ENCODE data around the gene IFT43. TPM values are rescaled to one million over a fixed set of nuclear protein-coding genes. Genes with fewer than 3 reads are reported as not detected.

IFT43 gene
- total RNA-seq, 1 experiment from 2014 or later: 17.5 TPM

DNA sequence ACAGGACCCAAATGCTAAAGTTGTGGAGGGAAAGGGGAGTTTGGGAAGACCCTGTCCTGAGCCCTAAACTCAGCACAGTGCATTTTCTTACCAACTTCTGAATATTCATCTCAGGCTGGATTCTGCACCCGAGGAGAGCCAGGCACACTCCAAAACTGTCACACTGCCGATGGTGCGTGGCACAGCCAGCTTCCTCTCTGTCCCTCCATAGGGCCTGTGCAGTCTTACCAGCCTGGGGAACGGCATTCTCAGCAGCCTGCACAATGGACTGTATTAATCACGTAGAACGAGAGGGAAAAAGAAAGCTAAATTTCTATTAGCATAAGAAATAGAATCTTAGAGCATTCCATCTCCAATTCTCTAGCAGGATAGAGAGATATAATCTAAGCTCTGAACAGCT is 94.9 kb downstream of the IFT43 start:
- Mint-ChIP-seq H3K27ac (no peak overlapping the region), H3K4me3 (no peak overlapping the region), H3K36me3 (no peaks in the 10 kb centered on the region), H3K27me3 (ENCODE audit: low read depth) (peaks cover 4% of the 10 kb centered on the region; the same call in 1 of the 2 replicates), H3K9me3 (no peaks in the 10 kb centered on the region), H3K4me1 (peaks cover 24% of the 10 kb centered on the region)
- ATAC-seq (no peak), DNase-seq (ENCODE audit: low spot score) (no peak)
- CTCF ChIA-PET: interaction anchor here (0.7 to 1.3 kb wide), 3 partner anchors 30 to 307 kb away, joined by 3 to 6 read pairs (median 3); no protein-coding TSS in a partner anchor
- POLR2A ChIA-PET: no interaction called here
- TF ChIP-seq TEAD4 (CRISPR knock-in tag; IDR thresholded peaks at IDR 0.05) (no peak), EMX1 (CRISPR knock-in tag; IDR thresholded peaks at IDR 0.05) (no peak), E2F4 (CRISPR knock-in tag; IDR thresholded peaks at IDR 0.05; ENCODE audit: borderline replicate concordance, low read depth) (no peak), KAT7 (CRISPR knock-in tag; IDR thresholded peaks at IDR 0.05; ENCODE audit: borderline replicate concordance) (no peak), ESRRA (CRISPR knock-in tag; IDR thresholded peaks at IDR 0.05; ENCODE audit: borderline replicate concordance) (no peak), ZNF138 (CRISPR knock-in tag; conservative IDR thresholded peaks at IDR 0.05) (no peak), NR2C2 (CRISPR knock-in tag; IDR thresholded peaks at IDR 0.05) (no peak), USF2 (CRISPR knock-in tag; IDR thresholded peaks at IDR 0.05) (no peak), ZNF423 (CRISPR knock-in tag; IDR thresholded peaks at IDR 0.05) (no peak), ZBTB21 (CRISPR knock-in tag; IDR thresholded peaks at IDR 0.05; ENCODE audit: borderline replicate concordance) (no peak), NFE2L1 (CRISPR knock-in tag; IDR thresholded peaks at IDR 0.05) (no peak), RELA (CRISPR knock-in tag; IDR thresholded peaks at IDR 0.05; ENCODE audit: borderline replicate concordance) (no peak), ZNF512 (CRISPR knock-in tag; IDR thresholded peaks at IDR 0.05; ENCODE audit: borderline replicate concordance) (no peak), NR3C1 (CRISPR knock-in tag; conservative IDR thresholded peaks at IDR 0.05; ENCODE audit: low read depth) (no peak), NR1H2 (CRISPR knock-in tag; IDR thresholded peaks at IDR 0.05) (no peak), HMGA2 (CRISPR knock-in tag; IDR thresholded peaks at IDR 0.05) (no peak)
- TF ChIP-seq, protein P1, sequence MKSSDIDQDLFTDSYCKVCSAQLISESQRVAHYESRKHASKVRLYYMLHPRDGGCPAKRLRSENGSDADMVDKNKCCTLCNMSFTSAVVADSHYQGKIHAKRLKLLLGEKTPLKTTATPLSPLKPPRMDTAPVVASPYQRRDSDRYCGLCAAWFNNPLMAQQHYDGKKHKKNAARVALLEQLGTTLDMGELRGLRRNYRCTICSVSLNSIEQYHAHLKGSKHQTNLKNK (CRISPR knock-in tag; IDR thresholded peaks at IDR 0.05): no peak
- TF ChIP-seq, protein P2, sequence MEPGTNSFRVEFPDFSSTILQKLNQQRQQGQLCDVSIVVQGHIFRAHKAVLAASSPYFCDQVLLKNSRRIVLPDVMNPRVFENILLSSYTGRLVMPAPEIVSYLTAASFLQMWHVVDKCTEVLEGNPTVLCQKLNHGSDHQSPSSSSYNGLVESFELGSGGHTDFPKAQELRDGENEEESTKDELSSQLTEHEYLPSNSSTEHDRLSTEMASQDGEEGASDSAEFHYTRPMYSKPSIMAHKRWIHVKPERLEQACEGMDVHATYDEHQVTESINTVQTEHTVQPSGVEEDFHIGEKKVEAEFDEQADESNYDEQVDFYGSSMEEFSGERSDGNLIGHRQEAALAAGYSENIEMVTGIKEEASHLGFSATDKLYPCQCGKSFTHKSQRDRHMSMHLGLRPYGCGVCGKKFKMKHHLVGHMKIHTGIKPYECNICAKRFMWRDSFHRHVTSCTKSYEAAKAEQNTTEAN (CRISPR knock-in tag; IDR thresholded peaks at IDR 0.05): no peak
- TF ChIP-seq, protein P3, sequence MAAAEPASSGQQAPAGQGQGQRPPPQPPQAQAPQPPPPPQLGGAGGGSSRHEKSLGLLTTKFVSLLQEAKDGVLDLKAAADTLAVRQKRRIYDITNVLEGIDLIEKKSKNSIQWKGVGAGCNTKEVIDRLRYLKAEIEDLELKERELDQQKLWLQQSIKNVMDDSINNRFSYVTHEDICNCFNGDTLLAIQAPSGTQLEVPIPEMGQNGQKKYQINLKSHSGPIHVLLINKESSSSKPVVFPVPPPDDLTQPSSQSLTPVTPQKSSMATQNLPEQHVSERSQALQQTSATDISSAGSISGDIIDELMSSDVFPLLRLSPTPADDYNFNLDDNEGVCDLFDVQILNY (CRISPR knock-in tag; IDR thresholded peaks at IDR 0.05): no peak

- ChIA-PET CTCF (interaction anchor here (1.3 kb wide), 1 partner anchor 31 kb away, joined by 6 read pairs; no protein-coding TSS in a partner anchor), POLR2A (no interaction called here)
- ATAC-seq (no peak), DNase-seq (ENCODE audit: low spot score) (no peak)
- TF ChIP-seq GRHL2 (CRISPR knock-in tag; IDR thresholded peaks at IDR 0.05; ENCODE audit: insufficient replicate concordance, severe bottlenecking) (no peak), CTCF (IDR thresholded peaks at IDR 0.05) (no peak), ESRRA (CRISPR knock-in tag; IDR thresholded peaks at IDR 0.05; ENCODE audit: borderline replicate concordance) (no peak), ZNF425 (CRISPR knock-in tag; conservative IDR thresholded peaks at IDR 0.05) (no peak)
- Mint-ChIP-seq H3K4me3 (no peak overlapping the region), H3K36me3 (no peaks in the 10 kb centered on the region), H3K4me1 (peaks cover 20% of the 10 kb centered on the region), H3K27ac (no peak overlapping the region), H3K9me3 (no peaks in the 10 kb centered on the region), H3K27me3 (ENCODE audit: low read depth) (peaks cover 4% of the 10 kb centered on the region; the same call in 1 of the 2 replicates)
These were observed 96.1 kb downstream of the IFT43 start for GRCh38 chr14:76081642-76082041.
